ENCODE data around the gene CELA2A. TPM values are rescaled to one million over a fixed set of nuclear protein-coding genes. Genes with fewer than 3 reads are reported as not detected.
A peak's percentile ranks its signal among the peaks of the same experiment; 100 is the strongest.
"Not testable (repeated sequence)": the region's sequence is repeated elsewhere in the genome, so short reads cannot be mapped to it uniquely, and the experiment has no call there.

Gene CELA2A
- total RNA-seq, 1 experiment from 2014 or later: not detected

DNA sequence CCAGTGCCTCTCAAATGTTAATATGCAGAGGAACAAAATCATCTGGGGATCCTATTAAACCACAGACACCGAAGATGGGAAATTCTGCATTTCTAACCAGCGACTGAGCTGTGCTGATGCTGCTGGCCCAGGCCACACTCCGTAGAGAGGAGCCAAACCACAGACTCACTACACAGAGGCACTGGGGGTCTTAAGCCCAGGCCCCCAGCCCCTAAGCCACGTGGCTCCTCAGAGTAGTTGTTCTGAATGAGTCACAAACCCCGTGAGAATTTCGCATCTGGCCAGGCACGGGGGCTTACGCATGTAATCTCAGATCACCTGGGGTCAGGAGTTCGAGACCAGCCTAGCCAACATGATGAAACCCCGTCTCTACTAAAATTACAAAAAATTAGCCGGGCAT lies 2.8 kb upstream of the CELA2A start:
- intact Hi-C loops (cut with micrococcal nuclease): no loop called here
- TF ChIP-seq, protein P1, sequence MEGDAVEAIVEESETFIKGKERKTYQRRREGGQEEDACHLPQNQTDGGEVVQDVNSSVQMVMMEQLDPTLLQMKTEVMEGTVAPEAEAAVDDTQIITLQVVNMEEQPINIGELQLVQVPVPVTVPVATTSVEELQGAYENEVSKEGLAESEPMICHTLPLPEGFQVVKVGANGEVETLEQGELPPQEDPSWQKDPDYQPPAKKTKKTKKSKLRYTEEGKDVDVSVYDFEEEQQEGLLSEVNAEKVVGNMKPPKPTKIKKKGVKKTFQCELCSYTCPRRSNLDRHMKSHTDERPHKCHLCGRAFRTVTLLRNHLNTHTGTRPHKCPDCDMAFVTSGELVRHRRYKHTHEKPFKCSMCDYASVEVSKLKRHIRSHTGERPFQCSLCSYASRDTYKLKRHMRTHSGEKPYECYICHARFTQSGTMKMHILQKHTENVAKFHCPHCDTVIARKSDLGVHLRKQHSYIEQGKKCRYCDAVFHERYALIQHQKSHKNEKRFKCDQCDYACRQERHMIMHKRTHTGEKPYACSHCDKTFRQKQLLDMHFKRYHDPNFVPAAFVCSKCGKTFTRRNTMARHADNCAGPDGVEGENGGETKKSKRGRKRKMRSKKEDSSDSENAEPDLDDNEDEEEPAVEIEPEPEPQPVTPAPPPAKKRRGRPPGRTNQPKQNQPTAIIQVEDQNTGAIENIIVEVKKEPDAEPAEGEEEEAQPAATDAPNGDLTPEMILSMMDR (IDR thresholded peaks at IDR 0.05; ENCODE audit: unreplicated experiment): no peak
- POLR2A ChIA-PET: no interaction called here
- H3K27ac Mint-ChIP-seq (ENCODE audit: low read depth, unreplicated experiment): no peak overlapping the region
- no peaks in the 10 kb centered on the region for H3K9me3 Mint-ChIP-seq (ENCODE audit: unreplicated experiment)
- H3K36me3 Mint-ChIP-seq (ENCODE audit: insufficient read depth, unreplicated experiment): no peaks in the 10 kb centered on the region
- CTCF ChIA-PET: no interaction called here
- H3K4me3 Mint-ChIP-seq (ENCODE audit: unreplicated experiment): no peak overlapping the region
- no peak for DNase-seq (ENCODE audit: unreplicated experiment)
- no peaks in the 10 kb centered on the region for H3K27me3 Mint-ChIP-seq (ENCODE audit: insufficient read depth, unreplicated experiment)
- peaks cover 5% of the 10 kb centered on the region for H3K4me1 Mint-ChIP-seq (ENCODE audit: insufficient read depth, unreplicated experiment)
- no TSS peak for BruUV-seq (replicated peaks)

DNA sequence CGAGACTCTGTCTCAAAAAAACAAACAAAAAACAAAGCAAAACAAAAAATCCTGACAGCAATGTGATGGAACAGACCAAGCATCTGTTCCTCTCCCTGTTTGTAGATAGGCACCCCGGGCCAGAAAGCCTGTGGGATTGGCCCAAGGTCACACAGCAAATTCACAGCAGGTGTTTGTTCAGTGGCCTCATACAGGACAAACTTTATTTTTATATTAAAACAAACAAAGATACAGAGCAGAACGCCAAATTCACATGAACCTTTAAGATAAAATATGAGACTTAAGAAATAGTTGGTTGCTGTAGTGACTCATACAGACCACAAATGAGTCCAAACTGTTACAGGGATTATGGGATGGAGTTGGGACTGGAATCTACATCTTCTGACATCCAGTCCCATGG lies 2.3 kb upstream of the CELA2A start:
- H3K27ac Mint-ChIP-seq (ENCODE audit: low read depth, unreplicated experiment): no peak overlapping the region
- intact Hi-C loops (cut with micrococcal nuclease): no loop called here
- no peak overlapping the region for H3K4me3 Mint-ChIP-seq (ENCODE audit: unreplicated experiment)
- no peaks in the 10 kb centered on the region for H3K27me3 Mint-ChIP-seq (ENCODE audit: insufficient read depth, unreplicated experiment)
- peaks cover 5% of the 10 kb centered on the region for H3K4me1 Mint-ChIP-seq (ENCODE audit: insufficient read depth, unreplicated experiment)
- H3K9me3 Mint-ChIP-seq (ENCODE audit: unreplicated experiment): no peaks in the 10 kb centered on the region
- ChIA-PET CTCF (no interaction called here), POLR2A (no interaction called here)
- BruUV-seq (replicated peaks): no TSS peak
- TF ChIP-seq, protein P1 (IDR thresholded peaks at IDR 0.05; ENCODE audit: unreplicated experiment): no peak
- peak; percentile 66 for DNase-seq (ENCODE audit: unreplicated experiment)
- no peaks in the 10 kb centered on the region for H3K36me3 Mint-ChIP-seq (ENCODE audit: insufficient read depth, unreplicated experiment)

DNA sequence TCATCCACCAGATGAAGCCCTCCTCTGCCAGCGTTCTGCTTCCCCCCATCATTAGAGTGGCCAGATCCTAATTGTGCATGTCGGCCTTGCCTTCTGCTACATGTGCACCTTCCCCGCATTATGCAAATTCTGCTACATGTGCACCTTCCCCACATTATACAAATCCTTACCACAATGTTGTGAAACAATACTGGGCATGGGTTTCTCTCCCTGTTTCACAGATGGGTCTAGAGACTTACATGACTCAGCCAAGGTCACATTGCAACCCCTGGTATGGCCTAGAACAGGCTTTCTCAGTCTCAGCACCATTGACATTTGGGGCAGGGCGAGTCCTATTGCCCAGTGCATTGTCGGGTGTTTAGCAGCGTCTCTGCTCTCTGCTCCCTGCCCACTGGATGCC lies 1.0 kb upstream of the CELA2A start:
- no TSS peak for BruUV-seq (replicated peaks)
- POLR2A ChIA-PET: no interaction called here
- peak; percentile 84 for DNase-seq (ENCODE audit: unreplicated experiment)
- Mint-ChIP-seq H3K27me3 (ENCODE audit: insufficient read depth, unreplicated experiment) (no peaks in the 10 kb centered on the region), H3K27ac (ENCODE audit: low read depth, unreplicated experiment) (no peak overlapping the region), H3K4me3 (ENCODE audit: unreplicated experiment) (no peak overlapping the region), H3K9me3 (ENCODE audit: unreplicated experiment) (no peaks in the 10 kb centered on the region), H3K4me1 (ENCODE audit: insufficient read depth, unreplicated experiment) (peaks cover 5% of the 10 kb centered on the region), H3K36me3 (ENCODE audit: insufficient read depth, unreplicated experiment) (no peaks in the 10 kb centered on the region)
- intact Hi-C loops (cut with micrococcal nuclease): no loop called here
- CTCF ChIA-PET: no interaction called here
- TF ChIP-seq, protein P1 (IDR thresholded peaks at IDR 0.05; ENCODE audit: unreplicated experiment): no peak

DNA sequence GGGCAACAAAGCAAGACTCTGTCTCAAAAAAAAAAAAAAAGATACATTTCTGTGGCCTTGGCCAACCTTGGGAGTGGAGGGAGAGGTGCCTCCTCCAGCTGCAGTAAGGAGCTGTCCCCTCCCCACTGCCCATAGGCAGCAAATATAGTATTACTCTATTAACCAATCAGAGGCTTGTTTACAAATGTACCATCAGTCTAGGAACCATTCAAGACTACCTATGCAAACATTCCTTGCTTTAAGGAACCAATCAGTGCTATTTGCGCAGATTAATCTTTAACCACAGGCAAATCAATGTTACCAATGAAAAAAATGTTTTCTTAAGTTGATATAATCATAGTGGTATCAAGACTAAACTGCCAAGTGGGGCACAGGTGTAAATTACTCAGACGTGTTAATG lies 1.1 kb downstream of the CELA2A start:
- Mint-ChIP-seq H3K4me1 (ENCODE audit: insufficient read depth, unreplicated experiment) (peaks cover 5% of the 10 kb centered on the region), H3K4me3 (ENCODE audit: unreplicated experiment) (no peak overlapping the region), H3K36me3 (ENCODE audit: insufficient read depth, unreplicated experiment) (no peaks in the 10 kb centered on the region), H3K9me3 (ENCODE audit: unreplicated experiment) (no peaks in the 10 kb centered on the region), H3K27me3 (ENCODE audit: insufficient read depth, unreplicated experiment) (no peaks in the 10 kb centered on the region), H3K27ac (ENCODE audit: low read depth, unreplicated experiment) (no peak overlapping the region)
- intact Hi-C loops (cut with micrococcal nuclease): no loop called here
- CTCF ChIA-PET: no interaction called here
- TF ChIP-seq, protein P1 (IDR thresholded peaks at IDR 0.05; ENCODE audit: unreplicated experiment): no peak
- no TSS peak for BruUV-seq (replicated peaks)
- DNase-seq (ENCODE audit: unreplicated experiment): no peak
- POLR2A ChIA-PET: no interaction called here

DNA sequence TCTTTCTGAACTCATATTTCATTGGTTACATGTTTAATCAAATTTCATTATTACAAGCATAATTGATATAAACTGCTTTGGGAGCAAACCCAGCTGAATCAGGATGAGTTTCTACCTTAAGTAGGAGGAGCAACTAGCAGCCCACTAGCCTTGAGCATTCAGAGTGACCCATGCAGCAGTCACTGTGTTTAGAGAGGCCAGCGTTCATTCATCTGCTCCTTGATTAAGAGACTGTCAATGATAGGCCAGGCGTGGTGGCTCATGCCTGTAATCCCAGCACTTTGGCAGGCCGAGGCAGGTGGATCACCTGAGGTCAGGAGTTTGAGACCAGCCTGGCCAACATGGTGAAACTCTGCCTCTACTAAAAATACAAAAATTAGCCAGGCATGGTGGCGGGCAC lies 1.9 kb downstream of the CELA2A start:
- H3K36me3 Mint-ChIP-seq (ENCODE audit: insufficient read depth, unreplicated experiment); CTCF ChIA-PET; H3K4me3 Mint-ChIP-seq (ENCODE audit: unreplicated experiment); H3K4me1 Mint-ChIP-seq (ENCODE audit: insufficient read depth, unreplicated experiment); H3K27me3 Mint-ChIP-seq (ENCODE audit: insufficient read depth, unreplicated experiment); DNase-seq (ENCODE audit: unreplicated experiment); BruUV-seq (replicated peaks); H3K9me3 Mint-ChIP-seq (ENCODE audit: unreplicated experiment); intact Hi-C loops (cut with micrococcal nuclease): not testable (repeated sequence)
- H3K27ac Mint-ChIP-seq (ENCODE audit: low read depth, unreplicated experiment): peak overlapping the region; percentile 37
- POLR2A ChIA-PET: interaction anchor here (0.6 kb wide), 1 partner anchor 342 kb away, joined by 3 read pairs; no protein-coding TSS in a partner anchor

All from MCF 10A (cell line).